Ovary (tissue), 9 donors: ENCODE results near the gene OPCML. TPM values are rescaled to one million over a fixed set of nuclear protein-coding genes. Genes with fewer than 3 reads are reported as not detected.

ENCODE experiments used
- DNase-seq, 5 donors: peaks; one replicate each; pipeline ENCODE4 v3.0.0-alpha.2; 2019 to 2020
- H3K27ac ChIP-seq, 2 donors: fragments of 200-600 bp; one replicate each; pipeline versions ENCODE4 v1.5.1 to v1.8.0; 2019 to 2022
- H3K27me3 ChIP-seq: fragments of 200-600 bp; one replicate; pipeline ENCODE4 v1.8.0; 2022
- H3K36me3 ChIP-seq: fragments of 200-600 bp; sonication (generic); one replicate; pipeline ENCODE4 v1.5.1; 2019
- H3K4me1 ChIP-seq: one replicate; pipeline ENCODE4 v1.8.1; 2013; ENCODE audit warnings: mild to moderate bottlenecking, moderate library complexity; ENCODE audit not compliant: insufficient read depth
- H3K4me3 ChIP-seq: fragments of 200-600 bp; sonication (generic); one replicate; pipeline ENCODE4 v1.5.1; 2017
- H3K9me3 ChIP-seq, 2 donors: fragments of 200-600 bp in 1 of 2; sonication (generic) in 1 of 2; one replicate each; pipeline versions ENCODE4 v1.5.1 to v1.8.1; 2013 to 2019; ENCODE audit warnings: mild to moderate bottlenecking in 1 of 2, moderate library complexity in 1 of 2
- EP300 ChIP-seq: sonication (generic); formaldehyde crosslinking; IDR thresholded peaks from one replicate; pipeline ENCODE4 v1.6.1; 2017; ENCODE audit warnings: antibody characterized with exemption
- POLR2A ChIP-seq: fragments of 450-650 bp; IDR thresholded peaks from one replicate; pipeline ENCODE4 v1.6.1; 2017; ENCODE audit warnings: antibody characterized with exemption, mild to moderate bottlenecking, moderate library complexity
- WGBS, 3 donors: extraction: QIAGEN DNeasy Blood & Tissue Kit in 1 of 3; methylation state at CpG; one replicate each; pipeline versions ENCODE4 v1.1.5 to v1.1.7; 2013 to 2017; 5-methylcytosine and 5-hydroxymethylcytosine counted together
- intact Hi-C, 4 donors: fragments of 100-400 bp; cut with DNase I; formaldehyde crosslinking; loops; one replicate each; pipeline versions ENCODE4 v1.11.0 to v1.15.1; 2022 to 2023
- polyA plus RNA-seq, 2 donors: library from polyadenylated mRNA; stranded (reverse); fragments of 200-250 nt in 1 of 2; fragments of 350-450 nt in 1 of 2; fragmentation: Illumina TruSeq in 1 of 2; extraction: RNeasy Lipid Tissue Mini Kit (QIAGEN cat#74804) in 1 of 2; gene quantifications; one replicate each; pipeline ENCODE4 v1.2.3, GENCODE V29; 2013 to 2014
- total RNA-seq, 7 donors: library from RNA; depleted of rRNA in 2 of 7; stranded (reverse); fragments of >200 nt in 2 of 7; fragmentation: NEBNext Ultra II Directional in 3 of 7; extraction: Animal tissue kit (Norgen Biotek cat#: 25700) in 3 of 7; gene quantifications; one replicate each; pipeline versions ENCODE4 v1.1.0 to v1.2.4, GENCODE V29; 2016 to 2023
- TF ChIP-seq, protein P1 (sequence below), 3 donors: fragments of 450-650 bp in 2 of 3; fragments of 200-600 bp in 1 of 3; IDR thresholded peaks; one replicate each; pipeline versions ENCODE4 v1.5.1 to v1.8.0; 2016 to 2022; ENCODE audit warnings: antibody characterized with exemption in 3 of 3, mild to moderate bottlenecking in 1 of 3
- donor health status: DM: no; HTN: no; CAD: no; lungs with moderate emphysema.
- donor health status: DM: no; HTN: no; CAD: no.
- donor health status: Bipolar disorder and iron deficiency.
- donor health status: DM: yes; HTN: yes; CAD: no.
- donor health status: DM: no; HTN: no; CAD: no.
- donor health status: DM: yes; HTN: yes; CAD: no.

OPCML gene
- total and polyA plus RNA-seq, 9 donors = under 0.01 to 2.8 (median 0.32) TPM; not detected in 2

DNA sequence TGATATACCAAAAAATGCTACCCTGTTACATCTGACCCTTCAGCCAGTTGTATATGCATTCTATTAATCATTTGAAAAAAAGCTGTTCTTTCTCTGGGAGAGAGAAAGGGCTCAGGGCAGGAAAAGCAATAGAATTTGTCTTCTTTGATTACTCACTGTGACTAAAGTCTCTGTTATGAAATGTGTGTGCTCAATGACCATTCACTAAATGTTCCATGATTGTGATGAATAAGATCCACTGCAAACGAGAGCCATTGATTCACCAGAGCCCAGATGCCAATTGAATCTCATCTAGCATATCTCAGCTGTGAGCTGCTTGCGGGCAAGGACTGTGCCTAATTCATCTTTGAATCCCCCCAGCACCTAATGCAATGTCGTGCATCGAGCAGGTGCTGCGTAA lies 184.3 kb downstream of the OPCML start:
- no peak for DNase-seq
- TF ChIP-seq EP300 (no peak), POLR2A (no peak)
- TF ChIP-seq, protein P1, sequence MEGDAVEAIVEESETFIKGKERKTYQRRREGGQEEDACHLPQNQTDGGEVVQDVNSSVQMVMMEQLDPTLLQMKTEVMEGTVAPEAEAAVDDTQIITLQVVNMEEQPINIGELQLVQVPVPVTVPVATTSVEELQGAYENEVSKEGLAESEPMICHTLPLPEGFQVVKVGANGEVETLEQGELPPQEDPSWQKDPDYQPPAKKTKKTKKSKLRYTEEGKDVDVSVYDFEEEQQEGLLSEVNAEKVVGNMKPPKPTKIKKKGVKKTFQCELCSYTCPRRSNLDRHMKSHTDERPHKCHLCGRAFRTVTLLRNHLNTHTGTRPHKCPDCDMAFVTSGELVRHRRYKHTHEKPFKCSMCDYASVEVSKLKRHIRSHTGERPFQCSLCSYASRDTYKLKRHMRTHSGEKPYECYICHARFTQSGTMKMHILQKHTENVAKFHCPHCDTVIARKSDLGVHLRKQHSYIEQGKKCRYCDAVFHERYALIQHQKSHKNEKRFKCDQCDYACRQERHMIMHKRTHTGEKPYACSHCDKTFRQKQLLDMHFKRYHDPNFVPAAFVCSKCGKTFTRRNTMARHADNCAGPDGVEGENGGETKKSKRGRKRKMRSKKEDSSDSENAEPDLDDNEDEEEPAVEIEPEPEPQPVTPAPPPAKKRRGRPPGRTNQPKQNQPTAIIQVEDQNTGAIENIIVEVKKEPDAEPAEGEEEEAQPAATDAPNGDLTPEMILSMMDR (IDR thresholded peaks at IDR 0.05) = no peak
- no peak overlapping the region for H3K27ac ChIP-seq
- 79 to 89% (median 80%) methylated on average over 5 of the region's 5 CpGs for WGBS, 3 donors
- no peaks in the 10 kb centered on the region for H3K9me3 ChIP-seq
- H3K36me3 ChIP-seq = no peaks in the 10 kb centered on the region
- H3K27me3 ChIP-seq = no peaks in the 10 kb centered on the region
- no peak overlapping the region for H3K4me3 ChIP-seq
- intact Hi-C loops = no loop called here
- H3K4me1 ChIP-seq = no peaks in the 10 kb centered on the region

DNA sequence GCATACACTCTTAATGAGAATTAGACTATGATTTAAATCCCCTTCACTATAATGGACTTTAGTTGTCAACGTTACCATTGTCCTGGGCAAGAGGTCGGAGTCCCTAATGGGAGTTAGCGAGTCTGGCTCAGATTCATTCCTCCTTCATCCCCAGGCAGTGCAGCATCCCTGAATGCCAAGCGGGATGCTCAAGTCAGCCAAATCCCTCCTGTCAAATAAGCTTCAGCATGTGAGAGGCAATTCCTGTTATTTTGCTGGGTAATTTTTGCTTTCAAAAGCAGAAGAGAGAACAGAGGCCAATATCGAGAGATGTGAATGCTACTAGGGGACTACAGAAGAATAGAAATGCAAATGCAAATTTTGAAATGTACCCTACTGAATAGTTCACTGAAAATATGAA lies 186.2 kb downstream of the OPCML start:
- no peak overlapping the region for H3K4me3 ChIP-seq
- no peak for DNase-seq
- WGBS, 3 donors = 76 to 85% (median 77%) methylated on average over 5 of the region's 5 CpGs
- TF ChIP-seq EP300 = no peak
- no peak for TF ChIP-seq POLR2A
- TF ChIP-seq, protein P1 (IDR thresholded peaks at IDR 0.05) = no peak
- no peaks in the 10 kb centered on the region for H3K4me1 ChIP-seq
- no peak overlapping the region for H3K27ac ChIP-seq
- intact Hi-C loops = no loop called here
- no peaks in the 10 kb centered on the region for H3K27me3 ChIP-seq
- H3K9me3 ChIP-seq = no peaks in the 10 kb centered on the region
- H3K36me3 ChIP-seq = no peaks in the 10 kb centered on the region

DNA sequence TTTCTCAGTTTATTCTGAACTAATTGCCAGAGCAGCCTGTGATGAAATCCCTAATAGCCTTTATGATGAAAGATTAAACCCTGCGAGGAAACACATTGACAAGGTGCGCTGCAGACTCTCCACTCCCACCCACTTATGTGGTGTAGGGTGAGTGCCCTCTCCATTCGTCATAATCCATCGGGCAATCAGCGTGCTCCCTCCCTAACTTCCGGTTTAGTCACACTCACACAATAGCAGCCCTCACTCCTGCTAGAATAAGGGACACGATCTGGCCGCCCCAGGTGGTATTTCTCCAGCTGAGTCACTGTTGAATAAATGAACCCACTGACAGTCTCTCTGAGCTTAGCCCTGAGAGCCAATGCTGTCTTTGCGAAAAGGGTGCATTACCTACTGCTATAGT lies 188.3 kb downstream of the OPCML start:
- 14 to 21% (median 17%) methylated on average over 9 of the region's 9 CpGs for WGBS, 3 donors
- H3K27me3 ChIP-seq = no peaks in the 10 kb centered on the region

DNA sequence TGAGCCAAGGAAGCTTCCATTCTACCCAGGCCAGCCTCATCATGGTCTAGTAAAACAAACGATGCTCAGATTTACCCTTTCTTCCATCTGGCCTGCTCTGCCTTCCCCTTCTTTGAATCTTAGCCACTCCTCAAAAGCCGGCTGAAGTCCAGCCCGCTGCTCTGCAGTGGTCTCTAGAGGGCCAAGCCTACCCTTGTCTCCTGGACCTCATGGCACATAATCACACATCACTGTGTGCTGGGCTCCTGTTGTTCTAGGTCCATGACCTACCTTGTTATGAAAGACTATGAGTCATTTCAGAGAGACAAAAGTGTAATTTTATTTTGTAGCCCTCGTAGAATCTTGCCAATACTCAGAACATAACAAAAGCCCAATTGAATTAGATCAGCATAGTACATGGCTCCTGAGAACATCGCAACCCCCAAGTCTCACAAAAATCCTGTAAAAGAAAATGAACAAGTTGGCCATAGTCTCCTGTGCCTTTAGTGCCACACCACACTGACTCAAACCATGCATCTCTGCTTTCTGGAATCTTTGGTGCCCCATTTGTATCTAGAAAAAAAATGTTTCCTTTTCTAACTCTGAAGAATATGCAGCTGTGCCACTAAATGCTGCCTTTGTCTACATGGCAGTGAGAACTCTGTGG lies 192.7 kb downstream of the OPCML start:
- intact Hi-C loops = no loop called here
- DNase-seq = no peak
- no peak overlapping the region for H3K4me3 ChIP-seq
- 70 to 76% (median 75%) methylated on average over 5 of the region's 5 CpGs for WGBS, 3 donors
- H3K9me3 ChIP-seq = no peaks in the 10 kb centered on the region
- H3K27ac ChIP-seq = no peak overlapping the region
- H3K27me3 ChIP-seq = no peaks in the 10 kb centered on the region
- TF ChIP-seq EP300 (no peak), POLR2A (no peak)
- TF ChIP-seq, protein P1 (IDR thresholded peaks at IDR 0.05) = no peak
- H3K36me3 ChIP-seq = no peaks in the 10 kb centered on the region
- no peaks in the 10 kb centered on the region for H3K4me1 ChIP-seq

More for the DNA sequence above, 188.3 kb downstream of the OPCML start:
- Histone ChIP-seq H3K4me1 (no peaks in the 10 kb centered on the region), H3K27ac (no peak overlapping the region), H3K9me3 (no peaks in the 10 kb centered on the region), H3K36me3 (no peaks in the 10 kb centered on the region), H3K4me3 (no peak overlapping the region)
- no peak for DNase-seq
- intact Hi-C loops = no loop called here
- TF ChIP-seq POLR2A = no peak
- no peak for TF ChIP-seq EP300
- TF ChIP-seq, protein P1 (IDR thresholded peaks at IDR 0.05) = no peak
